GM21515 (cell line): ENCODE data around the gene TMEM144.

Experiments
- ATAC-seq: cut with Tn5 transposase; IDR thresholded peaks from one replicate; pipeline ENCODE4 v1.9.1; 2021; ENCODE audit not compliant: unreplicated experiment

Gene TMEM144

GRCh38 chr4:158209825-158210807, at the start of gene TMEM144:
TMEM144 (plus strand) TSS chr4:158210486; CDS start chr4:158212668, 2,182 bp downstream.
- ATAC-seq = peak; percentile 88

- no peak for ATAC-seq
Observed at GRCh38 chr4:158161551-158162354, 48.5 kb upstream of the TMEM144 start.

- ATAC-seq = no peak
Observed at GRCh38 chr4:158162631-158163030, 47.7 kb upstream of the TMEM144 start.

GRCh38 chr4:158163941-158164767, 46.1 kb upstream of the TMEM144 start:
- ATAC-seq = no peak

- ATAC-seq = no peak
Observed at GRCh38 chr4:158164768-158165213, 45.5 kb upstream of the TMEM144 start.

DNA sequence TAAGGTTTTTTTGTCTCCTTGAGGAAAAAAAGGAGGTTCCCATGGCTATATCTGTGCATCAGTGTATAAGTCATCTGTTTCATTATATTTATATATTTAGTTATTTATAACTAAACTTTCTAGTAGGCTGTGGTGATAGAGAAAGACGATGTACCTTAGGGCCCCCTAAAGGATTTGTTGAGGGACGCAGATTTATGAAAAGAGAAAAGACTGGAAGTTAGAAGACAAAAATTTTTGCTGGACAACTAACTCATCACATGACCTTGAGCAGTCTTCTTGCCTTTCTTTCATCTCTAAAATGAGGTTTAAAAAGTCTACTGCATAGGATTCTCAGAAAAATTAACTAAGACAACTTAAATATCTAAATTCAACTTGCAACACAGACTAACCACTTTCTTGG, 43.6 kb upstream of the TMEM144 start:
- ATAC-seq = no peak

GRCh38 chr4:158168606-158169005, 41.7 kb upstream of the TMEM144 start:
- no peak for ATAC-seq

- ATAC-seq = no peak
Observed at GRCh38 chr4:158169506-158169905, 40.8 kb upstream of the TMEM144 start.

DNA sequence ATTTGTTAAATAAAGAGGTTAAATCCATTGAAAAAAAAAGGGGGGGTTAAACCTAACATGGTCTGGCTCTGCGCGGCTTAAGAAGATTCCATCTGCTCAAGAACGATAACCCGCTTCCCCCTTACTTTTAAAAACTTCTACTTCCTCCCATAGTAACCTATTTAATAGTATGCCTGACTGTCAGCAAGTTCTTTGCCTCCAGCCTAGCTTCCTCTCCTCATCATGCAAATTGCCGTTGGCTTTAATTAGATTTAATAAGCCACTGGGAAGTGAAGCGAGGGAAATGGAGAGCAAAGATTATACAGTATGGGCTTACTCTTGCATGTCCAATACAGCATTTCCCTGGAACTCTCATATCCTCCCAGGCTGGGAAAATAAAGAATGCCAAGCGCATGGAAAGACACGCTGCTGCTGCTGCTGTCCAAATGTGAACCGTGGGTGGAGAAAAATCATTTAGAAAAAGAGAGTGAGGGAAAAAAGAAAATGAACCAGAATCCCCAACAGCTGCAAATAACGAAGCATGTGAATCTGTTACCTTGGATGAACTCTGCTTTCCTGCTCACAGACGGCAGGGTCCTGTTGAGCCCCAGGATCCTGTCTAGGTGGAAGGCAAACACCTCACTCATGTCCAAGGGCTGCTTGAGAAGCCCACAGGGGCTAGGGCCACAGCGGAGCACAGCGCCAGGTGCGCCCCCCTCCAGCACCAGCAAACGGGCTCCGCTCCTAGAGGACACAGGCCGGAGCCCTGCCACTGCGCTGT, 40.2 kb upstream of the TMEM144 start:
- ATAC-seq = no peak

DNA sequence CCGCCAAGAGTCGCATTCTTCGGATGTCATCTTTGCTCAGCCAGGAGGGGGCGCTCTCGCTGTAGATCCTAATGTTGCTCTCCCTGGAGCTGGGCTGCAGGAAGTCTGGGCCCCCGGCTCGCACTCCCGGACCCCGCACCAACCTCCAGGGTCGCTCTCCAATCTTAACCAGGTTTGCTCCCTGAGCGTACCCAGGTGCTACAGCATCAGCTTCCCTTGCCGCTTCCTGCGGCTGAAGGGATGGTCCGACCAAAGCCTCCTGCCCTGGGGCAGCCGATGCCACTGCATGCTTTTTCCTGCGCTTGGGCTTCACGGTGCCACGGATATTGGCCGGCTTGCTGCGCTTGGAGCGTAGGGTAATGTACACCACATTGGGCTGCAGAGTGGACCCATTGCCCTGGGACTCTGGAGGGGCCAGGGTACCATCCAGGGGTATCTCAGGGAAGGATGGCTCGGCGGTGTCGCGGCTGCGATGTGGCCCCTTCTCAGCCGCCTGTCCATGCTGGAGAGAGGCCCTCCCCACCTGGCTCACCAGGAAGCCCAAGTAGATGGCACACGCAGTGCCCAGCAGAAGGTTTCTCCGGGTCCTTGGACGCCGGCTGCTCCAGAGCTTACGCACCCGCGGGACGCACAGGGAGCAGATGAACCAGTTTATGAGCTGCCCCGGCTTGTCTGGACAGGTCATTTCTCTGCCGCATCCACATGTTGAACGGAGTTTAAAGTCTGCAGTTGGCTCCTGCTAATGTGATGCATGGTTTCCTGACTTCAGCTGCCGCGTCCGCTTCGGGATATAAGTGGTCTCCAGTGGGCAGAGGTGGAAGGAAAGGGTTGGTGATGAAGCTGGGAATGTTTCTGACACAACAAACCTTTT, 39.4 kb upstream of the TMEM144 start:
- ATAC-seq = no peak

DNA sequence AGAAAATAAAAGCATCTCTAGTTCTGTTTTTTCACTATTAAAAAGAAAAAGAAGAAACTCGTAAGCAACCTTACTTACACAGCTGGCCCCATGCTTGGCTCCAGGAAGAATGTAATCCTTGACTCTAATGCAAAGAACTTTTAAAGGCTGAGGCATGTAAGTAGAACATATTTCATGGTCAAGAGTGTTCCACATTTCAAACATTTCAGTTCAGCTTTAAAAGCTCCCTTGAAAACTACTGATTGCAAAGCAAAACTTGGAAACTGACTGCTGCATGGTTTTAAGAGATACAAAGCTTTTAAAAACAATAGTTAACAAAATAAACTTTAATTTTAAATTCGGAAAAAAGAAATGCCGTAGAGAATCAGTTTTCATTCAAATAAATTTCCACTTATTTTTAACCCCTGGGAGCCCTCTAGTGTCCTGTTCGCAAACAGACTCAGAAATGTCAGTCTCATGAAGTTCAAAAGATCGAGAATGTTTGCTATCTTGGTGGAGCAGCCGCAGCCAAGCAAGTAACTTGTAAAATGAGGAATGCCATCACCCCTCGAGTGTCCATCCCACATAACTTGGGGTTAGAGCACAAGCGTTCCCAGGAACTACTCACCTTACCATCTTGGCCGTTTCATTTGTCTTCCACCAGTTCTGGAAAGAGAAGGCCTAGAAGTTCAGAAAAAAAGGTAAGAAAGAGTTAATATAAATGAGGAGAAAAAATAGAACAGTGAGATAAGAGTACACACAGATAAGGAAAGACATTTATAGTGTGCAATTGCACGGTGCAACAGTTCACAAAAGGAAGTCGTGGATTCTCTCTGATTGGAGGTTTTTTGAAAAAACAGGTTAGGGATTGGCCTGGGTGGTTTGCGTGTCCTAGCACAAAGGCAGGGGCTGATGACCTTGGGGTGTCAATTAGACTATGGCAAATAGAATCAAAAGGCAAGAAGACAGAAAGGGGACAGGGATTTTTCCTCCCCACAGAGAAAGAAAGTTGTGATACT, 37.7 kb upstream of the TMEM144 start, which contains the start of gene GASK1B:
Gene GASK1B (minus strand): TSS at position 765 of the 998 bp plus-strand sequence. CDS start 1,650 bp downstream, outside the sequence.
- ATAC-seq = no peak

GRCh38 chr4:158176108-158176507, 34.2 kb upstream of the TMEM144 start:
- no peak for ATAC-seq

DNA sequence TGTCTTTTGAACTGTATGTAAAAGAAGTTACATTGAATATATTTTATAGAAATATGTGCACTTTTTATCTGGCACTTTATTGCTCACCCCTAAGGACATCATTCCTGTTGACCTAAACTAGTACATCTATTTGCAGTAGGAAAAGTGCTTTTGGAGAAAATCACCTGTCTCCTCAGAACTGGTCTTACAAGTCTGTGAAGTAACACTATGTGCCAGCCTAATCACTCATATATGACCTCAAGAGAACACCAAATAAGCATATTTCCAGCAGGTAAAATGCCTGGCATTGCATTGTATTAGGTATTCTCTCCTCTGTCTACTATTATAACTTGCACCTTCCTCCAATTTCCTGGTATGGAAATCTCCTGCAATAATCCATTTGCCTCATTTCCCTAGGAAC, 33.5 kb upstream of the TMEM144 start:
- no peak for ATAC-seq

GRCh38 chr4:158179465-158179864, 30.8 kb upstream of the TMEM144 start:
- ATAC-seq = no peak

GRCh38 chr4:158181906-158182305, 28.4 kb upstream of the TMEM144 start:
- no peak for ATAC-seq

GRCh38 chr4:158182736-158183135, 27.6 kb upstream of the TMEM144 start:
- ATAC-seq = no peak

- no peak for ATAC-seq
Observed at GRCh38 chr4:158186815-158187214, 23.5 kb upstream of the TMEM144 start.

GRCh38 chr4:158189422-158189821, 20.9 kb upstream of the TMEM144 start:
- ATAC-seq = no peak
